ENCODE data around the gene RAD9A.
A peak's percentile ranks its signal among the peaks of the same experiment; 100 is the strongest.

The RAD9A gene

DNA sequence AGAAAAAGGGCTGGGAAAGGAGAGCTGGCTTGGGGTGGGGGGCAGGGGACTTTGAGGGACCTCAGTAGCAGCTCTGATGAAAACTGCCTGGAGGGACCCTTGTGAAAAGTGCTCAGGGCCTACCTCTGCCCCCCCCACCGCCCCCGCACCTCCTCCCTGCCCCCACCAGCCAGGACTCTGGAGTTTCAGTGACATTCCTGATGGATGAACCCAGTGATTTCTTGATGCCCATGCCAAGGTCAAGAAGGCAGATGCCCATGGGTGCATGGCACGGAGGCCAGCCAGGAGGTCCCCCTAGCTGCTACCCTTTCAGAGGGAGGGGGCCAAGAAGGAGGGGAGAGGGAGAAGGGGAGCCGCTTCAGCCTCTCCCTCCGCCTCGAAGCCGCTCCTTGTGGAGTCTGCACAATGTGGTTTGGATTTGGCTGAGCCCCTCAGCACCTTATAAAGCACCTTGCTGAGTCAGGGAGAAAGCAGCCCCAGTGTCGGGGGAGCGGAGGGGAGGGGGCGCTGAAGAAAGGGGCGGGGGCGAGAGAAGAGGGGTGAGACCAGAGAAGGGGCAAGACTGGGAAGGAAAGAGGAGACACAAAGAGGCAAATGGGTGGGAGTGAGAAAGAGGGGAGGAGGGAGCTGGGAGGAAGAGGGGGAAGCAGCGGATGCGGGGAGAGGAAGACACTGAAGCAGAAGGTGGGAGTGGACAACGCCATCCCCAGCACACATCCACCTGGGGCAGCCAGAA, 16.3 kb upstream of the RAD9A start:
- no peak for DNase-seq

DNA sequence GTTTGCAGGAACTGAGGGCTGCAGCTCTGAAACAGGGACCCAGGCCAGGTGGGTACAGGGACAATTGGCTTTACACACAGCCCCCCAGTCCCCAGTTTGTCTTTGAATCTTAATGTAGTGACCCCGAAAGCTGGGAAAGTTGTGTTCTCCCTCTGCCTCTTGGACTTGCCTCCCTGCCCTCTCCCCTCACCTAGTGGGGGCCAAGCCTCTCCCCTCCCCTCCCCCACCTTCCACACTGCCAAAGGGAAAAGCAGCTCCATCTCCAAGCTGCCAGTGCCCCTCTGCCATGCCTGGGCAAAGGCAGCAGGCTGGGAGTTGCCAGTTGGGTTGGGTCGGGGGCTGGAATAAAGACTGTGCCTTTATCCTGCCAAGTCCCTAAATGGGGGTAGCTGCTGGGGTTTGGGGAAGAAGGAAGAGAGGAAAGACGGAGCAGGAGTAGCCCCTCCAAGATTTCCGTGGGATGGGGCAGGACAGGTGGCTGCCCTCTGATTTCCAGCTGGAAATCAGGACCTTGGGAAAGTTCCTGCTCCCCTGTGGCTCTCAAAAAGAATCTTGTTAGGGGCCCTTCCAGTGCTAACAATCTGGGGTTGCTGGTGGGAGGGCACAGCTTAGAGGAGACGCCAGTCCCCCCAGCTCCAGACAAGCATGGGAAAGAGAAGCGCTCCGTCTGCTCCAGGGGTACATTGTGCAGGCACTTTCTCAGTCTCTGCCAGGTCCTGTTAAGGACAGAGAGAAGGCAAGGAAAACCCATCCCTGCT, 15.5 kb upstream of the RAD9A start:
- no peak for DNase-seq

DNA sequence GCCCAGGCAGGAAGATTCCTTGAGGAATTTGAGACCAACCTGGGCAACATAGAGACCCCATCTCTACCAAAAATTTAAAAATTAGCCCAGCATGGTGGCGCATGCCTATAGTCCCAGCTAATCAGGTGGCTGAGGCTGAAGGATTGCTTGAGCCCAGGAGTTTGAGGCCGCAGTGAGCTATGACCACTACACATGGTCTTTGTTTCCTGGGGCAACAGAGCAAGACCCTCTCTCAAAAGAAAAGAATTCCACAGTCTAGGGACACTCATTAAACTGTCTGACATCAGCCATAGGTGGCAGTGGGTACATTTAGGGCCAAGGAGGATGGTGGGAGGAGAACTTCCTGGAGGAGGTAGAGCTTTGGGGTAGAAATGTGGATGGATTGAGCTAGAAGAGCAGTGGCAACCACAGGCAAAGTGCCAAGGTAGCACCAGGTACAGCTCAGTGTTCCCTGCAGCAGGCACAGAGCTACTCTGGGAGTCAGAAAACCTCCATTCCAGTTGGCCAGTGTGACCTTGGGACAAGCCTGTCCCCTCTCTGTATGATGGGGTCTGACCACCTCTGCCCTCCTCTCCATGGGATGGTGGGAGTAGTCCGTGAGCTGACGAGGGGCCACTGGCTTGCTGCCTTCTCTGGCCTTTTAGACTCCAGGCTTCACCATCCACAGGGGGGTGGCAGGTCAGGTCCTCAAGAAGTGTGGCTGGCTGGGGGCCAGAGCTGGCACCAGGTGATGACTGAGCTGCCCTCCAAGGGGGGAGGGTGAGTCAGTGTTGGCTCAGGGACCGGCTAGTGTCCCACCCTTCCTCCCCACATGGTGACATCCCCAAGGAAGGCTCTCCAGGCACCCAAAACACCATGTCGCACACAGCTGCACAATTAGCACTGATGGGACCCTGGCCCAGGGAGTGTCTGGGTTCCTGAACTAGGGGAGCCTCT, 14.6 kb upstream of the RAD9A start:
- DNase-seq, result no peak

DNA sequence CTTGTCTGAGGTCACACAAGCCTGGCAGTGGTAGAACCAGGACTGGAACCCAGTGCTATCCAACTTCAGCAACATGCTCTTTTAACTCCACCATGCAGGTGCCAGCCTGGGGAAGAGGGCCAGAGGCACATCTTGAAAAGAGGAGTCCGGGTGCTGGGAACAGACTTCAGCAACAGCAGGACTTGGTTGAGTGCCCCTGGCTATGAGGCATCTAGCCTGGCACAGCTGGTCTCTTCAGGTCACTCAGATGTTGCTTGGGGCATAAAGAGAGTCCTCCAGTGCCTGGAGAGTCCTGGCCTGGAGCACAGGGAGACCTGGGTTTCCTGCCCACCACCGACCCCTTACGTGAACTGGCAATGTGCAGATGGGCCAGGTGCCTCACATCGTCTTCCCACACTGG, 13.2 kb upstream of the RAD9A start:
- DNase-seq, result no peak

DNA sequence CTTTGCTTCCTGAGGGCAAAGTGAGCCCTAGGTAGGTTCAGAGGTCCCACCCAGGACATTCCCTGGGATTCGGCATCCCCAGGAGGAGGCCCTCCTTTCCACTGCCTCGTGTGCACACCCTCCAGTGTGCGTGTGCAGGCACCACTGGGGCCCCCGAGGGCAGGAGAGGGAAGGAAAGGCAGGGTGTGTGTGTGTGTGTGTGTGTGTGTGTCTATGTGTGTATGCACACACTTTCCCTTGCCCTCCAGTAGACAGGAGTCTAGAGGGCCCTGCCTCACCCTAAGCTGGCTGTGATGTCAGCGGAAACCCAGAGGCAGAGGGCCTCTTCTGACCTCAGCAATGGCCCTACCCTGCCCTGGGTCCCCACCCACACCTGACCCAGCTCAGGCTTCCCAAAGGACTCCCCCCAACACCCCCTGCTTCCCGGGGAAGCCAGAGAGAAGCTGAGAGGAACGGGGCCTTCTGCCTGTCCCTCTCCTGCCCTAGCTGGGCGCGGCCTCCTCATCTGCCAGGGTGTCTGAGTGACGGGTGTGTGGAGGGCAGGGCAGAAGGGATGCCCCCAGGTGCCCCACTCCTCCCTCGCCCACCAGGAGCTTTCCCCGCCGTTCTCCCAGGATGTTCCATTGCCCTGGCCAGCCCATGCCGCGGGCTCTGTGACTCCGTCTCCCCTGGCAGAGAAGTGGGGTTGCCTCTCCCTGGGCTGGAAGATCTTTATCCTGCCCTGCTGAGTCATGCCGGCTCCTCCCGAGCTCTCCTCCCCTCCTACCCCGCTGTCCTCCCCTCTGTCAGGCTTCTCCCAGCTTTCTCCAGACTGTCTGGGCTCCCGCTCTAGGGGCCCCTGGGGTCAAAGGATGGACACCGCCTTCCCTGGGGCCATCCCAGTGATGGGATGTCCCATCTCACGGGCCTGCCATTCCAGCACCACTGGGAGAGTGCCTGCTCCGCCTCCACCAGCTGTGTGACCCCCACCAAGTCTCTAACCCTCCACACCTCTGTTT, 12.4 kb upstream of the RAD9A start:
- no peak for DNase-seq

DNA sequence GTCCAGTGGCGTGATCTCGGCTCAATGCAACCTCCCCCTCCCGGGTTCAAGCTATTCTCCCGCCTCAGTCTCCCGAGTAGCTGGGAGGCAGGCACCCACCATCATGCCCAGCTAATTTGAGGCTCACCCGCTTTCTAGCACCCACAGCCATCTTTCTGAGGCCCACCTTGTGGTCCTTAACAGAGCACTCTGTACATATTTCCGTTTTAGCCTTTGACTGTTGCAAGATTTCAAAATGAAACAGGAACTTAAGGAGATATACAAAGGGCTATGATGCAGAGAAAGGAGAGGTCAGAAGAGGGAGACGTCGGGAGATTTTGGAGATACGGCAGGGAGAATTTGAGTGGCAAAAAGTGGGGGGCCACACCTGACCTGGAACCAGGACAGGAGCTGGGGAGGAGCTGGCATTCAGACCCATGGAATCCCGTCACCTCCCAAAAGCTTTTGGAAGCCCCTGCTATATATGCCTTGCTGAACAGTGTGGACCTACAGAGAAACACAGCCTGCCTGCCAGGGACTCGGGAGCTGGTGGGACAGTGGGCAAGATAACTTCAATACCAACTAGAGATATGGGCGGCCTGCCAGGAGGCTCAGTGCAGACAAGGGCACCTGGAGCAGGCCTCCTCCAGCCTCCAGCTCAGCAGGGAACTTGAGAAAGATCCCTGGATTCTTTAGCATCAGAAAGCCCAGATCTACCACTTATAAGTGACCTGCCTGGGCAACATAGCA, 10.4 kb upstream of the RAD9A start:
- no peak for DNase-seq

DNA sequence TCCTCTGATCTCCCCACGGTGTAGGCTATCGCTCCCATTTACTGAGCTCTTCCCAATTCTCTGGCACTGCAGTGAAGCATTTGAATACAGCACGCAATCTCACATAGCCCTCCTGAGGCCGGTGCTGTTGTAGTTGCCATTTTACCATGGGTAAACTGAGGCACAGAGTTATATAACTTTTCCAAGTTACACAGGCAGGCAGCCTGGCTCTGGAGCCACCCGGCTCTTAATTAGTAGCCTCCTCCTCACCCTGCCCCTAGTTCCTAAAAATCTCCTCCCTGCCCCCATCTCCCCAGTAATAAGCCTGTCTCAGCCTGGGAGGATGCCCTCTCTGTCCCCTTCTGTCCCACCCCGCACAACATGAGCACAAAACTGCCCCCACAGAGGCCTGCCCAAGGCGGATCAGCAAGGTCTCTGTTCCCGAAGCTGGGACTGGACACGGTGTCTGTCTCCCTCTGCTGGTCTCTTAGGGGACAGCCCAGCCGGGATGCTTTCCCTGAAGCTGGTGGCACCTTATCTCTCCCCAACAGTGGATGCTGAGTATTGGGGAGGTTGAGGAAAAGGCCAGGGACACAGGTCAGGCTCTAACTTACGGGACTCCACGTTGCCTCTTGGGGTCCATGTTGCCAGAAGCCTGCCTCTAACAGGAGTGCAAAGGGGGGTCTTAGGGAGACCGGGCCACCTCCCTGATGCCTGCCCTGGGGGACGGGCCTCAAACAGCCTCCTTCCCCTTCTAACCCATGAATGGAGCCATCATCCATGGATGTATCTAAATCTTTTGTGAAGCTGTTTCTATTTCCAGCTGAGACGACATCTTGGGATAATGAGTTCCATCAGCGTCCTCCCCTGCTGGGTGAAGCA, 9.3 kb upstream of the RAD9A start:
- peak; percentile 77 for DNase-seq

DNA sequence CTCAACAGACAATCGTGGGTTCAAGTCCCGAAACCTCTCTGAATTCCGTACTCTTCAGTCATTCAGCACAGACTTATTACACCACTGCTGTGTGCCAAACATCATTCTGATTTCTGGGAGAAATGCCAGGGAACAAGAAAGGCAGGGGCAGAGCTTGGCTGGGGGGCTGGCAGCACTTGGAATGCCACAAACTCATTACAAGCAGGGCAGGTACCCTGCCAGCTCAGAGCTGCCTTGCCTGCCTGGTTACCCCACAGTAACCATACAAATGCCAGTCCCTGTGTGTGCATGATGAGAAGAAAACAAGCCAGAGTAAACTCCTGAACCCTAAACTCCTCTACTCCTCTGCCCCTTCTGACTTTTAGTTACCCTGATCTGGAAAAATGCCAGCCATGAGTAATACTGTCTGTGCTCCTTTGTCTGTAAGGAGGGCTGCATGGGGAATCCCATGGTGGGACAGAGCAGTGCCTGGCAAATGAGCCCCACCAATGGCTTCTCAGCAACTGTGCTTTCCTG, 6.9 kb upstream of the RAD9A start:
- DNase-seq, result no peak

DNA sequence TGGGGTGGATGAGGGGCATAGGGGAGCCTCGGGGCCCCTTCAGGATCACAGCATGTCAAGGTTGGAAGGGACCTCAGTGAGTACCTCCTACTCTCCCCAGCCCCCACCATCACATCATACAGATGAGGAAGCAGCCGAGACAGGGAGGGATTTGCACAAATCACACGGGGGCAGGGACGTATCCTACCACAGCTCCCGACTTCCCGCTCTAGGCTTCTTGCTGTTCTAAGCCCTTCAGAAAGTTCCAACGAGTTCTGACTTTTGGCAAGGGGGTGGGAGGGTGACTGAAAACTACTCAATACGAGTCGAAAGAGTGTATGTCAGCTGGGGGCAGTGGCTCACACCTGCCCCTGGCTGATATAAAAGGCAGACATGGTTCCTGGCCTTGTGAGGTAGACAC, 4.7 kb upstream of the RAD9A start:
- DNase-seq, result no peak

DNA sequence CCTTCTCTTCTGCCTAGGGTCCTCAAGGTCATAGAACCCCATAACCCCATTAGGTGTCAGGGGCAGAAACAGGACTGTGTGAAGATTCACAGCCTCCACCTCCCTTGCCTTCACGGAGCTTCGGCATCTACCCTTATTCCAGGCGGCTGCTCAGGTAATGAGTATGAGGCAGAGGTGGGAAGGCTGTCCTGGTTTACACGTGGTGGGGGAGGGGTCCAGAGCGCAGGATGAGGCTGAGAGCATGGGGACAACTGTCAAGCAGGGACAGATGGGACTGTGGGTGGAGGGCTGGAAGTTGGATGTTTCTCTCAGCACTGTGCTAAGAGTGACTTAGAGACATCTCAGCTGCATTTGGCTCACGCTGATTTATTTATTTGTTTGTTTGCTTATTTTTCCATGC, 4.3 kb upstream of the RAD9A start:
- no peak for DNase-seq

DNA sequence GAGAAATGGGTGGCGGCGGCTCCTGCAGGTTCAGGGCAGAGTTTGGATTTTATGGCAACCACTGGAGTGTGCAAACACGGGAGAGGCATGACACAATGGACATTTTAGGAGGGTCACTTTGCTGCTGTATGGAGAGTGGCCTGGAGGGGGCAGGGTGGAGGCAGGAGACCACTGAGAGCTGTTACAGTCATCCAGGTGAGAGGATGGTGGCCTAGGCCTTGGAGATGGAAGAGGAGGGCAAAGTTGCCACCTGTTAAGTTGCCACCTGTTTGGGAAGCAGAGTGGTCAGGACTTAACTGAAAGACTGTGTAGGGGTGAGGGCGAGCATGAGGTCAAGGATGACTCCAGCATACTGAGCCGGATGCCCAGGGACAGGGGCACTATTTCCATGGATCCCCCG, 2.3 kb upstream of the RAD9A start:
- no peak for DNase-seq

DNA sequence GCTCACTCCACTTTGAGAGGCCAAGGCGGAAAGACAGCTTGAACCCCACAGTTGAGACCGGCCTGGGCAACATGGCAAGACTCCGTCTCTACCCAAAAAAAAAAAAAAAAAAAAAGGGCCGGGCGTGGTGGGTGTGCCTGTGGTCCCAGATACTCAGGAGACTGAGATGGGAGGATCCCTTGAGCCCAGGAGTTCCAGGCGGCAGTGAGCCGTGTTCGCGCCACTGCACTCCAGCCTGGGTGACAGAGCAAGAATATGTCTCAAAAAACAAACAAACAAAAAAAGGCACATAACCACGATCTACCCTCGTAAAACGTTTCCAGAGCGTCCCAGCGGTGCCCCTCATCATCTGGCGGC, 861 bp upstream of the RAD9A start:
- no peak for DNase-seq

DNA sequence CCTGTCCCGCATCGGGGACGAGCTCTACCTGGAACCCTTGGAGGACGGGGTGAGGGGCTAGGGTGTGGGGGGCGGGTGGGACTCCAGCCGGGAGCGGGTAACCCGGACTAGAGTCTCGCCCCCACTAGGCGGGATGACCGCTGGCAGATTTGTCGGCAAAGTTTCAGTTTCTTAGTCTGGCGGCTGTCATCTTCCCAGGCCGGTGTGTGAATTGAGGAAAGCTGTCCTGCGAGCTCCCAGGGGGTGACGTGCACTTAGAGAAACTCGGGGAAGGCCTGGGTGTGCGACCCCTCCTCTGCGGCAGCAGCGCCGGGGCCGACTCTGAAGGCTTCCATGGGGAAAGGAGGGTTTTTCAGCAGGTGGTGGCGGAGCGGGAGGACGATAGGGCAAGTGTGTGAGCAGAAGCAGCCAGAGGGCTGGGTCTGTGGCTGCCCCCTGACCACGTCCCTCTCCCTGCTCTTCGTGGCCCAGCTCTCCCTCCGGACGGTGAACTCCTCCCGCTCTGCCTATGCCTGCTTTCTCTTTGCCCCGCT, 463 bp downstream of the RAD9A start:
- DNase-seq, result no peak

DNA sequence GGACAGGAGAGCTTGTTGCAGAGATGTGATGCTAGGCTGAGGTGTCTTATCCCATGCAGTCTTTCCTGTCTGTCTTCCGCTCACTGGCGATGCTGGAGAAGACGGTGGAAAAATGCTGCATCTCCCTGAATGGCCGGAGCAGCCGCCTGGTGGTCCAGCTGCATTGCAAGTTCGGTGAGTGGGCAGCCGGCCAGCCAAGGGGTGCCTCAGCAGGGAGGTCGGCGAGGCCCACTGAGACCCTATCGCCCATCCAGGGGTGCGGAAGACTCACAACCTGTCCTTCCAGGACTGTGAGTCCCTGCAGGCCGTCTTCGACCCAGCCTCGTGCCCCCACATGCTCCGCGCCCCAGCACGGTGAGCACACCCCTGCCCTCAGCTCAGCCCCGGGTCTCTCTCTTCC, 1.7 kb downstream of the RAD9A start:
- DNase-seq, result no peak

DNA sequence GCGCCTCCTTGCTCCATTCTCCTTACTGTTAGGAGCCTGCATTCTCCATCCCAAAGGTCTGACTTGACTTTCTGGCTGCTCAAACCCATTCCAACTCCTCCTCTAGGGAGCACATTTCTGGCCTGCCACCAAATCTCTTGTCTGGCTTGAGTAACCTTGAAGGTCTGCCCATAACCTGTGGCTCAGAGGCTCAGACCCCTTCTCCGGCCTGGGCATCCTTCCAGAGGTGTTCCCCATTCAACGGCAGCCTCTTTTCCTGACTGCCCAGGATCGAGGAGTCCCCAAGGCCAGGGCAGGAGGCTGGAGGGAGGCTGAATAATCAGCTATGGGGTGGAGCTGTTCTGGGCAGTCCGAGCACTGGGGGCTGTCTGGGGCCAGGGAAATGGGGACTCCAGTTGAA, 2.2 kb downstream of the RAD9A start:
- no peak for DNase-seq

DNA sequence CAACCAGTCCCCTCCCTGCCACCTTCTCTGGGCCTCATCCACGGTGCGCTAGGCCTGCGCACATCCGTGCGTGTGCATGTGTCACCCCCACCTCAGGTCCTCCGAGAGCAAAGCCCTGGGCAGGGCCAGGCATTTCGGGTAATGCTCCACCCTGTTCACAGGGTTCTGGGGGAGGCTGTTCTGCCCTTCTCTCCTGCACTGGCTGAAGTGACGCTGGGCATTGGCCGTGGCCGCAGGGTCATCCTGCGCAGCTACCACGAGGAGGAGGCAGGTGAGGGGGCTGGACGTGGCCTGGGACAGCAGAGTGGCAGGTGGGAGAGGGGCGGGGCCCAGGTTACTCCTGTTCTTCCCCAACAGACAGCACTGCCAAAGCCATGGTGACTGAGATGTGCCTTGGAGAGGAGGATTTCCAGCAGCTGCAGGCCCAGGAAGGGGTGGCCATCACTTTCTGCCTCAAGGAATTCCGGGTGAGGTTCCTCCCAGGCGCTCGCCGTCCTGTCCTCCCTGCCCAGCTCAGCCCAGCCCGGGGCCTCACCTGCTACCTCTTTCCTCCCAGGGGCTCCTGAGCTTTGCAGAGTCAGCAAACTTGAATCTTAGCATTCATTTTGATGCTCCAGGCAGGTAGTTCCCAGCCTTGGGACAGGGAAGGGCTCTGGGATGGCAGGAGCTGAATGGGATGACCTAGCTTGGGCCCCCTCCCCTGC, 3.9 kb downstream of the RAD9A start:
- no peak for DNase-seq

DNA sequence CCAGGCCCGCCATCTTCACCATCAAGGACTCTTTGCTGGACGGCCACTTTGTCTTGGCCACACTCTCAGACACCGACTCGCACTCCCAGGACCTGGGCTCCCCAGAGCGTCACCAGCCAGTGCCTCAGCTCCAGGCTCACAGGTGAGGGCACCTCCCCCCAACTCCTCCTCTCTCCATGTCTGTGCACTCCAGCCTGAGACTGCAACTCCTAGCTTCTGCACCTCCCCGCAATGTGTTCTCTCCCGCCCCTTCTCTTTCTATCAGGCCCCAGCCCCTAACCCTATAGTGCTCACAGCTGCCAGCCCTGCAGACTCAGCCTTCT, 4.4 kb downstream of the RAD9A start:
- DNase-seq, result no peak

DNA sequence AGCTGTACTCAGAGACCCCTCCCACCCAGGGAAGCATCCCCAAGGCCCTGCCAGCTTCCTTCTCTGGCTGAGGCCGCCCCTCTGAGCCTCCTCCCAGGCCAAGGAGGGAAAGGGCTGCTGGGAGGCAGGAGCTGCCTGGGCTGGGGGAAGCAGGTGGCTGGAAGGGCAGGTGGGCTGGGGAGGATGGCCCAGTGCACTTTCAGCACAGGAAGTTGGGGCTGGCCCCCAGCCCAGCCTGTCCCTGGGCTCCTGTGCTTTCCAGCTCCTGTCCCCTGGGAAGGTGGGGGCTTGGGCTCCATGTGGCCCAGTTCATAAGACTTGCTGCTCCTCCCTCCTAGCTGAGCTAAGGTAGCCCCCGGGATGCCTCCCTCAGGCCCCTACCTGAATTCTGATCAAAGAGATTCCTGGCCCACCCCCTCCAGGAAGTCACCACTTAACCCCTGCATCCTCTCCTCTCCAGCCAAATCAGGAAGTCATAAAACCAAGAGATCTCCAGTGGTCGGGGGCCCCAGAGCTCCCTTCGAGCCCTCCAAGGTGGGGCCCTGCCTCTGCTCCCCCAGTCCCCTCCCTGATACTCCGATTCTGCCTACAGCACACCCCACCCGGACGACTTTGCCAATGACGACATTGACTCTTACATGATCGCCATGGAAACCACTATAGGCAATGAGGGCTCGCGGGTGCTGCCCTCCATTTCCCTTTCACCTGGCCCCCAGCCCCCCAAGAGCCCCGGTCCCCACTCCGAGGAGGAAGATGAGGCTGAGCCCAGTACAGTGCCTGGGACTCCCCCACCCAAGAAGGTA, 5.0 kb downstream of the RAD9A start:
- no peak for DNase-seq

DNA sequence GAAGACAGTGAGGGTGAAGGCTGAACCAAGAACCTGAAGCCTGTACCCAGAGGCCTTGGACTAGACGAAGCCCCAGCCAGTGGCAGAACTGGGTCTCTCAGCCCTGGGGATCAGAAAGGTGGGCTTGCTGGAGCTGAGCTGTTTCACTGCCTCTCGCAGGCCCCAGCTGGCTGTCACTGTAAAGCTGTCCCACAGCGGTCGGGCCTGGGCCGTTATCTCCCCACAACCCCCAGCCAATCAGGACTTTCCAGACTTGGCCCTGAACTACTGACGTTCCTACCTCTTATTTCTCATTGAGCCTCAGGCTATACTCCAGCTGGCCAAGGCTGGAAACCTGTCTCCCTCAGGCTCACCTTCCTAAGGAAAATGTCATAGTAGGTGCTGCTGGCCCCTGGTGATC, 5.8 kb downstream of the RAD9A start:
- DNase-seq, result no peak

Measured in central memory CD4-positive, alpha-beta T cell (primary cell).